ENCODE results near the gene GAA. TPM values are rescaled to one million over a fixed set of nuclear protein-coding genes. Genes with fewer than 3 reads are reported as not detected.

The GAA gene
- total and polyA plus RNA-seq, 2 of the 13 experiments (the other 11 are each of a cell fraction or from before 2014, with no cell fraction given) = 21.6 to 36.4 TPM

GRCh38 chr17:80147035-80147822 lies 45.8 kb downstream of the GAA start, which contains the start of gene EIF4A3 (continued):
- TF ChIP-seq ZNF709 (CRISPR knock-in tag; IDR thresholded peaks at IDR 0.05) = peak; percentile 96
- TF ChIP-seq KLF13 (CRISPR knock-in tag; IDR thresholded peaks at IDR 0.05) = no peak
- peak; percentile 94 for TF ChIP-seq GATAD1 (CRISPR knock-in tag; IDR thresholded peaks at IDR 0.05)
- TF ChIP-seq EP300 (IDR thresholded peaks at IDR 0.05; ENCODE audit: low read depth in 2 of 2, low read length in 2 of 2) = peak in 1 of 2 experiments; percentile 16; a peak in 1 of 4 replicates
- peak; percentile 64 for TF ChIP-seq EP300 (CRISPR knock-in tag; IDR thresholded peaks at IDR 0.05; ENCODE audit: borderline replicate concordance)
- TF ChIP-seq ZNF567 (CRISPR knock-in tag; IDR thresholded peaks at IDR 0.05; ENCODE audit: borderline replicate concordance) = peak; percentile 66; the same call in 1 of the 2 replicates
- peak; percentile 90 for TF ChIP-seq ZNF580 (CRISPR knock-in tag; IDR thresholded peaks at IDR 0.05; ENCODE audit: borderline replicate concordance, low read depth)
- TF ChIP-seq HDAC6 (IDR thresholded peaks at IDR 0.05; ENCODE audit: low read depth, low read length) = no peak
- no peak; the same call in 1 of the 2 replicates for TF ChIP-seq ZFP37 (CRISPR knock-in tag; IDR thresholded peaks at IDR 0.05; ENCODE audit: borderline replicate concordance)
- TF ChIP-seq ZNF646 (CRISPR knock-in tag; IDR thresholded peaks at IDR 0.05) = no peak
- TF ChIP-seq ZNF546 (CRISPR knock-in tag; conservative IDR thresholded peaks at IDR 0.05) = peak; percentile 89
- TF ChIP-seq CENPX (CRISPR knock-in tag; IDR thresholded peaks at IDR 0.05) = no peak
- no peak for TF ChIP-seq RARG (CRISPR knock-in tag; IDR thresholded peaks at IDR 0.05; ENCODE audit: low read depth)
- no peak for TF ChIP-seq PAF1 (CRISPR knock-in tag; IDR thresholded peaks at IDR 0.05)
- no peak for TF ChIP-seq ZSCAN30 (CRISPR knock-in tag; IDR thresholded peaks at IDR 0.05)
- TF ChIP-seq MEIS1 (CRISPR knock-in tag; IDR thresholded peaks at IDR 0.05; ENCODE audit: borderline replicate concordance) = peak; percentile 89
- TF ChIP-seq RERE (CRISPR knock-in tag; IDR thresholded peaks at IDR 0.05; ENCODE audit: low read depth) = peak; percentile 39; the same call in 1 of the 2 replicates

Measured in HepG2 (cell line).